GM13977 (cell line): ENCODE measurements around the gene NAA60.
"Not testable (repeated sequence)": the region's sequence is repeated elsewhere in the genome, so short reads cannot be mapped to it uniquely, and the experiment has no call there.

Experiments
- DNase-seq: peaks from one replicate; pipeline ENCODE4 v3.0.0; 2012; ENCODE audit warnings: low spot score
- CTCF ChIP-seq: IDR thresholded peaks from 2 replicates; pipeline ENCODE4 v1.5.1; 2012; ENCODE audit warnings: mild to moderate bottlenecking, control low read depth; ENCODE audit not compliant: insufficient read depth; ENCODE audit errors: extremely low read depth, missing control alignments
- in situ Hi-C: fragments of 300-500 bp; cut with MboI; formaldehyde crosslinking; loops from one replicate; pipeline ENCODE4 v1.12.0; 2022; ENCODE audit warnings: low sequenced_read_pairs, low pct_unique_long_range_greater_than_20kb, mixed read lengths, inconsistent platforms; ENCODE audit not compliant: unreplicated experiment

The NAA60 gene

GRCh38 chr16:3495176-3495575, 51.7 kb downstream of the NAA60 start, which contains the start of gene C16orf90:
C16orf90 (minus strand) TSS chr16:3495489; CDS start chr16:3495421, 68 bp downstream.
- no peak for TF ChIP-seq CTCF
- no peak for DNase-seq
- in situ Hi-C loops: no loop called here

GRCh38 chr16:3496386-3496785, 52.9 kb downstream of the NAA60 start:
- no peak for DNase-seq
- TF ChIP-seq CTCF: no peak
- in situ Hi-C loops: no loop called here

GRCh38 chr16:3497771-3498170, 54.3 kb downstream of the NAA60 start:
- in situ Hi-C loops: no loop called here
- TF ChIP-seq CTCF: no peak
- DNase-seq: no peak

- in situ Hi-C loops: no loop called here
- no peak for TF ChIP-seq CTCF
- no peak for DNase-seq
Observed at GRCh38 chr16:3498988-3499387, 55.5 kb downstream of the NAA60 start.

GRCh38 chr16:3501412-3501761, 57.9 kb downstream of the NAA60 start:
- in situ Hi-C loops, DNase-seq: not testable (repeated sequence)

GRCh38 chr16:3501783-3502400, 58.4 kb downstream of the NAA60 start:
- DNase-seq: no peak
- in situ Hi-C loops: no loop called here
- TF ChIP-seq CTCF: no peak

GRCh38 chr16:3503523-3503922, 60.0 kb downstream of the NAA60 start:
- DNase-seq: no peak
- in situ Hi-C loops: no loop called here
- TF ChIP-seq CTCF: no peak
